G401.6 (cell line): Measurements from ENCODE around the gene UBR2.

ENCODE experiments used
- FAIRE-seq: peaks from 2 replicates; lab custom pipeline; 2012; peaks lifted over from hg19 to GRCh38; lab: Jason Lieb, UNC

UBR2 gene

DNA sequence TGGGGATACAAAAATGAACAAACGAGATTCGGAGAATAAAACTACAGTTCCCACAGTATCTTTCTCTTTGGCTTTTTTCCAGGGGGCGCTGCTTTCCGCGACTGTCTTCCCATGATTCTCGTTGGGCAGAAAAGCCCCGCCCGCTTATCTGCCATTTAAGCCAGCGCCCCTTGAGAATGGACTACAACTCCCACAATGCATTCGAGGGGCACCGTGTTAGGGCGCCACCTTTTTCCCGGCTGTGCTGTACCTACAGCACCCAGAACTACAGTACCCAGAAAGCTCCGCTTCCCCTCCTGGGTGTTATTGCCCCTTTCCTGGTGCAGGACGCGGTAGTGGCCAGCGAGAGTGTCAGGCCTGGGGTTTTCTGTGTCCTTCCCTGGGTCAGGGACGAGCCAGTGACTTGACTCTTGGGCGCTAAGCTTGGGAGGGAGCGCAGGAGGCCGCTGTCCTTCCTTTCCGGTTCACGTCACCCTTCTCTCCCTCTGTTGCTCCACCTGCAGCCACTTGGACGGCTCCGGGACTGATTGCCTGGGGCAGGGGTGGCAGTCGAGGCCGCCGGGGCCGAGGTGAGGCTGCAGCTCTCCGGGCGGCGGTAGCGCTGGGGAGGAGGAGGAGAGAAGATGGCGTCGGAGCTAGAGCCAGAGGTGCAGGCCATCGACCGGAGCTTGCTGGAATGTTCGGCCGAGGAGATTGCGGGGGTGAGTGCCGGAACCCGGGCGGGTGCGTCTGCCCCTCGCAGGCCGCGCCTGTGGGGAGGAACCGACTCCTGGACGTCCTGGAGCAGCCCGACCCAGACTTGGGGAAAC is at the start of gene UBR2:
UBR2 (plus strand) TSS at position 333 of the 809 bp plus-strand sequence; CDS start at position 624, 291 bp downstream.
- peak; percentile 99 for FAIRE-seq

GRCh38 chr6:42514745-42515144 is 49.1 kb upstream of the UBR2 start:
- no peak for FAIRE-seq

DNA sequence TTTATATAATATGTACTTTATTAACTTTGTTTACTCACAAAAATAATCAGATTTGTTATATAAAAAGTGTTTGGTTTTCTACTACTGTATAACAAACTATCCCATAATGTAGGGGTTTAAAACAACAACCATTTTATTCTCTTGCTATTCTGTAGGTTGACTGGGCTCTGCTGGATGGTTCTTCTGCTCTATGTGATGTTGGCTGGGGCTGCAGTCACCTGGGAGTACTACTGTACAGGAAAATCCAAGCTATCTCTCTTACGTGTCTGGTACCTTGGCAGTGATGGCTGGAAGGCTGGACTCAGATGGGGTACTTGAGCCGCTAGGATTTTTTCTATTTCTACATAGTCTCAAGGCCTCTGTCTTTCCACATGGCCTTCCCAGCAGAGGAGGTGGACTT is 44.0 kb upstream of the UBR2 start:
- FAIRE-seq, result no peak

- FAIRE-seq, result no peak
These were observed 42.8 kb upstream of the UBR2 start for GRCh38 chr6:42520786-42521607.

DNA sequence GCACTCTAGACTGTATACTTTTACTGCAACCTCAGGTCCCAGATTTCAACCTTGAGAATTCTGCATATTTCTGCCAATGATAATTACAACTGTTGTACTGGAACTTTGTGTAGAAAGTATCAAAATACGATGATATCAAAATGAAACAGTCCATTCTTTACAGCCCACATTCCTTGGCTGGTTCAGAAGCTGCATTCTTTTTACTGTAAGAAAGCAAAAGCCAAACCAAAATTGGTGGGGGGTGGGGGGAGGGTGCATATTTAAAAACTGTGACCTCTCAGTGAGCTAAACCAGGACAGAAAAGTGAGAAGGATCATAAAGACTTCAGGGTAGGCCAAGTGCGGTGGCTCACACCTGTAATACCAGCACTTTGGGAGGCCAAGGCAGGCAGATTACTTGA is 41.8 kb upstream of the UBR2 start:
- FAIRE-seq, result no peak

DNA sequence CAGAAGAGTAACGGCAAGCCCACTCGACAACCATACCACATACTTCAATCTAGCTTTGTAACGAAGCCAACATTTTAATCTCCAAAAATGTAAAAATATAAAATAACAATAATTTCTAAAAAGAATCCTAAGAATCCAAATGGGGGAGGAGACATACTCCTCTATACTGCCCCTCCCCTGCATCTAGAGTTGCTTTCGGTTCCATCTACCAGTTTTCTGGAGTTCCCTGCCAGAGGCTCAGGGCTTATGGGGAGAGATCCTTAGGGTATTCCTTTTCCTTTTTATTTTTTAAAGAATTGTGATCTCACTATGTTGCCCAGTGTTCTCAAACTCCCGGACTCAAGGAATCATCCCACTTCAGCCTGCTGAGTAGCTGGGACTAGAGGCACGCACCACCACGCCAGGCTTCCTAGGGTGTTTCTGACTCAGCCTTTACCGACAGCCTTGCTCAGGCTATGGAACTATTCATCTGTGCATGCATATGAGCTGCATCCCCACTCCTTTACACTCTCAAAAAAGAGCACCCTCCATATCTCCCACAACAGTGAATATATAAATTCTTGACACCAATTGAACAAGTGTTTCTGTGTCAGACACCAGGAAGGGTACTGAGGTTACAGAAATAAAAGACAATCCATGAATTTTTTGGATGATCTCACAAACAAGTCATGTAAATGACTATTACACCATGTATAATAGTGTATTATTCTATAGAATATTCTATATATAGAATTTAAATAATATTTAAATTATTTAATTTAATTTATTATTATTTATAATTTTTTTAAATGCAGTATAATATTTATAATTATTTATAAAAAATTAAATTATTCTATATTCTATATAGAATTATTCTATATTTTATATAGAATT is 40.7 kb upstream of the UBR2 start:
- peak; percentile 96 for FAIRE-seq

GRCh38 chr6:42525206-42525605 is 38.6 kb upstream of the UBR2 start:
- no peak for FAIRE-seq

DNA sequence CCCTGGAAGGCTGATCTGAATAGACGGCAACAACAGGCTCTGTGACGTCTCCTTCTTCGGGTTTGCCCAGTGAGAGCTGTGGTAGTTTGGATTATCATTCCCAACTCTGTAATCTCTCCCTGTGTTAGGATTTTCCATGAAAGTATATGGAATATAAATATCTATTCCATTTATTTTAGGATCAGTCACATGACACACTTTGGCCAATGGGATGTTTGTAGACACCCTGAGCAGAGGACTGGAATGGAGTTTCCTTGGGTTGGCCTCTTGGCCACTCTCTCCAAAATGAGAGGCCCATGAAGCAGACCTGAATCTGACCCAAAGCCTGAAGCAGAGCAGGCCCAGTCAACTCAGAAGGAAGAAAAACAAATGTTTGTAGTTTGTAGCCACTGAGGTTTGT is 37.2 kb upstream of the UBR2 start:
- FAIRE-seq, result no peak

DNA sequence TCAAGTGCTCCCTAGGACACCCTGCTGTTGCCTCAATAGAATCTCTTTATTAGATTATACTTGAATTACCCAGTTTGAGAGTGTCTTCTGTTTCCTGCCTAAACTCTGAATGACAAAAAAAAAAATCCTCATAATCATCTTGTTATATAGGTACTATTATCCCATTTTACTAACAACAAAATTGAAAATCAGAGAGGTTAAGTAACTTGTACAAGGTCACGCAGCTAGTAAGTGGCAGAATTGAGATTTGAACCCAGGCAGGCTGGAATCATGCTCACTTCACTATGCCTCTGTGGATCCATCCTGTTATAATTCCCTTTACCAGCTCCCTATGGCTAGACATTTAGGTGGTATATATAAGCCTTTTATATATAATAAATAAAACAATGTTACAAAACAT is 36.6 kb upstream of the UBR2 start:
- no peak for FAIRE-seq

DNA sequence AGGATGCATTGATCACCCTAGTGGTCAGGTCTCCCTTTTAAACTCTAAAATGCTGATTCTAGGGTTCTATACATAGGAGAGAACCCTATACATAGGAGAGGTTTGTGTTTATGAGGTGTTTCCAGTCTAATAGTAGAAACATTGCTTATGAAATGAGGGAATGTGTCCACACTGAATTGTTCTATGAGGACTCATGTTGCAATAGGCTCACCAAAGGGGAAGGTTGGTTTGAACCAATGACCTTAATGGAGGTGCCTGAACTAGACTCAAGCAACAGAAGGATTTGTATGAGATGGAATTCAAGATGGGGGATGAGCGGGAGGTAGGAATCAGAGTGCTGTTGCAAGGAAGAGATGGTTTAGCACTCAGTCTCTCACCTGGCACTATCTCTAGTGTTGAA is 33.5 kb upstream of the UBR2 start:
- no peak for FAIRE-seq

DNA sequence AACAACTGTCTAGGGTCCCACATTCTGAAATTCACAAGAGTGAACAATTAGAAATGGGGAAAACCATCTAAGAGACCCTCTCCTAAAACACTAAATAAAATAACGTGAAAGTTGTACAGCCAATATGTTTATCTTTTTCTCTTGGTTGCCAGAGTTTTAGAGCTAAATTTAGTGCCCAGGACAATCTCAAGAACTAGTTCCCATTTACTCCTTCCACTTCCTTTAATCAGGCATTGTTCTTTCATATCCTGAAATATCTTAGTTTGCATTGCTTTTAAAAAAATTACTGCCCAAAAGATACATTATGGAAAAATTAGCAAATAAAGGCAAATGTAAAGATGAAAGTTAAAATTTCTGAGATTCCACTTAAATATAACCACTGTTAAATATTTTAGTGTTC is 33.1 kb upstream of the UBR2 start:
- no peak for FAIRE-seq

DNA sequence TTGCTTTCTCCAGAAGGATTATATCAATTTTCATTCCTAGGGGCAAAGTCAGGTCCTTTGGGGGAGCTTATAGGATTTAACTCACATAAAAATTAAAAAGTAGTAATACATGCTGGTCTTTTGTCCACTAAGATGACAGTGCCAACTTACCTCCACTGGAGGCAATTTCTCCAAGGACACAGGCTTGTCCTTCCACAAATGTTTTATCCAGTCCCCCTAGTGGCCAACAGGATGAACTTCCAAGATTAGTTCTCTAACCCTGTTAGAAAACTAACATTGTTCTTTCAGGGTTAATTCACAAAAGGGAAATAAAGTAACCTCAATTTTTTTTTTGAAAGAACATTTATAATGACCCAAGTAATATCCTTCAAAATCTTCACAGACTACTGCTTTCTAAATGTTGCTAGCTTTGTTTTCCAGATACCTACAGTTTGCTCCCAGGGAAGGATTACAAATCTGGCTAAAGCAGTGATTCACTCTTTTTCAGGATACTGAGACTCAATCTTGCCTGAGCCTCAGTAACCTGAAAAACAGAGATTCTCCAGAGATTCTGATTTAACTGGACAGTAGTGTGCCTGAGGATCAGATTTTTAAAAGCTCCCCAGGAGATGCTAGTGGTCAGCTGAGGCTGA is 31.7 kb upstream of the UBR2 start:
- FAIRE-seq, result peak; percentile 96

DNA sequence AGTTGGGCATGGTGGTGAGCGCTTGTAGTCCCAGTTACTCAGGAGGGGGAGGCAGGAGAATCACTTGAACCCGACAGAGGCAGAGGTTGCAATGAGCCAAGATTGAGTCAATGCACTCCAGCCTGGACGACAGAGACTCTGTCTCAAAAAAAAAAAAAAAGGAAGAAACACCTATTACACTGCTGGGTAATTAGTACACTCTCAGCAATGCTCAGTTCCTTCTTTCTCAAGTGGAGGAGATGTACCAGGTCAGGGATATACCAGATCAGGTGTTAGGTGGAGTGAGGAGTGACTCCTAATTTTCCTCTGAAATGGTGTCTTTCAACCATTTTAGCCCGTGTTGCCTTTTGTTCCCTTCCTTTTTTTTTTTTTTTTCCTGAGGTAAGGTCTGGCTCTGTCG is 30.0 kb upstream of the UBR2 start:
- no peak for FAIRE-seq

- FAIRE-seq, result no peak
These were observed 26.3 kb upstream of the UBR2 start for GRCh38 chr6:42537536-42537935.

GRCh38 chr6:42539135-42539534 is 24.7 kb upstream of the UBR2 start:
- FAIRE-seq, result no peak

DNA sequence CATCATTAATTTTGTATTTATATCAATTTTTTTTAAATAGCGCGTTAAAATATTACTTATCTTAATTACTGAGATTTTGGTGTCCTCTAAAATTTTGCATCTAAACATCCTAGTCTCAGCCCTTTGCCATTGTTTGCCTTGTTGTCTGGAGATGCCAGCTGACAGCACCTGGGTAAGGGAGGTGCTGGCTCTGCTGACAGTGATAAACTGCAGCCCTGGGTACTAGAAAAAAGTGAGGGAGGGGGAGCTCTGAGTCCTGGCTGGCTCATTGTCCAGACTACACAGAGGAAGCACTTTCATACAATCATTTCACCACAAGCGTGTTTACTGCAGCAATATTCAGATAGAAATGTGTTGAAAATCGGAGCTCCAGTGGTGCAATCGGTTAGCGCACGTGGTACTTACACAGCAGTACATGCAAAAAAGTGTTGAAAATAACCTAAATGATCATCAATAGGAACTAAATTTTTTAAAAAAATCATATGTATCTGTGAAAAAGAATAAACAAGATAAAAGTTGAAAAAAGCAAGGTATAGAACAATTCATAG is 18.5 kb upstream of the UBR2 start:
- FAIRE-seq, result no peak

DNA sequence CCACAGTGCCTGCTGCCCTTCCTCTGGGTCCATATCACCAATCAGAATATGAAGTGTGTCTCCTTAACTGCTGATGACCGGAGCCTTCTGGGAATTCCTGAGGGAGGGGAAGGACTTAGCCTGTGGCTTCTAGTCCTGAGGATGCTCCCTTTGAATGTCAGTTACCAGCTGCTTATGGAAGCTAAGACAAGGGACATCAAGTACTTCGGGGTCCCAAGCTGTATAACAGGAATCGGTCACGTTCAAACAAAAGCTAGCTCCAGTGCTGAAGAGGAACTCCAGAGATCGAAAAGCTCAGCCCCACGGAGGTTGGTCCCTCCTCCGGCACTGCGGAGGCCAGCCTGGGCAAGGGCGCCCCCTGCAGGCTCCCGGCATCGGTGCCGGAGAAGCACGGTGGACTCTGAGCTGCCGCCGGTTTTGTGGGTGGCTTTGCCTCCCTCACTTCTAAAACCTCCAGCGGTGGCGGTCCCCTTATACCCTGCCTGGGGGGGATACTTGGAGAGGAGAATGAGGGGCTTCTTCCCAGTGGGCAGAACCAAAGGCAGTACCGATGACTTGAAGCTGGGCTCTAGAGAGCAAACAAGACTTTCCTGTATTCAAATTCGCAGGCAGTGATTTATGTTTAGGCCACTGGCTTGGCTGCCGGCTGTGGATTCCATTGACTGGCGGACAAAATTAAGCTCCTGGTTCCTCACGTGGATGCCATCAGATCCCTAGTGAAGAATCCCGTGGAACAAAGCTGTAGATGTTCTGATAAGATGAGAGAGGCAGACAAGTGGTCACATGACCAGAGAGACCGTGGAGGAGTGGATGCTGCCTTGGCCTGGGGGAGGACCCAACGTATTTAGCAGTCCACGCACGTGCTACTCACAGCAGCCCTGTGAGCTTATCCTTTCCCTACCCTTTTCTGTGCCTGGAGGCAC is 16.2 kb upstream of the UBR2 start:
- peak; percentile 82 for FAIRE-seq

DNA sequence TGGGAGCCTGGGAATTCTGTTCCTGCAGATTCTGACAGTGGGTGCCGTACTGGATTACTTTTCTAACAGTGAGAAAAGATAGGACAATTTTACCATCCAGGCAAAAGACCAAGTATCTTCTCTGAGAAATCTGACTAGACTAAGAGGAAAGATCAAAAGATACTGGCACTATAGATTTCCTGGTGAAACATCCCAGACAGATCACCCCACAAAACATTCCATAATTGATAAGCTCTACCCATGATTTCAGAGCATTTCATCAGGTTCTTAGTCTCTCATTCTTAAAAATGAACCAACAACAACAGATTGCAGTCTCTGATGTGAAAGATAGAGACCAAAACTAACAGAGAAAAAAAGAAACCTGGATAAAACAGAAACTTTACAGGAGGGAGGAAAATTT is 13.6 kb upstream of the UBR2 start:
- no peak for FAIRE-seq

DNA sequence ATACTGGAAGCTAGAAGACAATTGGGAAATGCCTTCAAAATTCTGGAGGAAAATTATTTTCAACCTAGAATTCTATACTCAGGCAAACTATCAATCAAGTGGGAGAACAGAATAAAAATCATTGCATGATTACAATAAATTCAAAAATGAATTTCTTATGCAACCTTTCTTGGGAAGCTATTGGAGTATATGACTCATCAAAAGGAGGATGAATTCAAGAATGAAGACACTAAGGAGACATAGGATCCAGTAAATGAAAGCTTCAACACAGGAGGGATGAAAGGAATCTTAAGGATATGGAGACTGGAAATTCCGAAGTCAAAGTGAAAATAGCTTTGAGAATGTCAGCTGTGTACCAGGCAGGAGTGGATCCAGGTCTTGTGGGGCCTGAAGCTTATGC is 12.6 kb upstream of the UBR2 start:
- no peak for FAIRE-seq

DNA sequence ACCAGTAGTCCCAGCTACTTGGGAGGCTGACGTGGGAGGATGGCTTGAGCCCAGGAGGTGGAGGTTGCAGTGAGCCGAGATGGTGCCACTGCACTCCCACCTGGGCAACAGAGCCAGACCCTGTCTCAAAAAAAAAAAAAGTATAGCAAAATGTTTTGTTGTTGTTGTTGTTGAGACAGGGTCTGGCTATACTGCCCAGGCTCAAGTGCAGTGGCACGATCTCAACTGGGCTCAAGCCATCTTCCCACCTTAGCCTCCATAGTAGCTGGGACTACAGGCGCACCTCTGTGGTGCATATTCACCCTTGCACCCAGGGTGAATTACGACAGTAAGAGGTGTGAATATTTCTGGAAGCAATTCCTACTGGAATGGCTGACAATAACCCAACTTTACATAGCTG is 11.4 kb upstream of the UBR2 start:
- FAIRE-seq, result no peak
